HFF-Myc (cell line): Measurements from ENCODE around the gene NKX1-1.

Experiments used
- DNase-seq: peaks from one replicate; pipeline ENCODE4 v3.0.0-alpha.2; 2011; ENCODE audit warnings: low read depth; ENCODE audit errors: extremely low read depth
- H3K4me3 ChIP-seq: replicated peaks from 2 replicates; pipeline ENCODE4 v1.5.1; 2011; ENCODE audit warnings: low read depth, mild to moderate bottlenecking, control low read depth, low read length
- TF ChIP-seq, protein P1 (sequence below): IDR thresholded peaks from 2 replicates; pipeline ENCODE4 v1.5.1; 2012; ENCODE audit warnings: mild to moderate bottlenecking, low read depth, low read length, control low read depth; ENCODE audit errors: missing control alignments

NKX1-1 gene

DNA sequence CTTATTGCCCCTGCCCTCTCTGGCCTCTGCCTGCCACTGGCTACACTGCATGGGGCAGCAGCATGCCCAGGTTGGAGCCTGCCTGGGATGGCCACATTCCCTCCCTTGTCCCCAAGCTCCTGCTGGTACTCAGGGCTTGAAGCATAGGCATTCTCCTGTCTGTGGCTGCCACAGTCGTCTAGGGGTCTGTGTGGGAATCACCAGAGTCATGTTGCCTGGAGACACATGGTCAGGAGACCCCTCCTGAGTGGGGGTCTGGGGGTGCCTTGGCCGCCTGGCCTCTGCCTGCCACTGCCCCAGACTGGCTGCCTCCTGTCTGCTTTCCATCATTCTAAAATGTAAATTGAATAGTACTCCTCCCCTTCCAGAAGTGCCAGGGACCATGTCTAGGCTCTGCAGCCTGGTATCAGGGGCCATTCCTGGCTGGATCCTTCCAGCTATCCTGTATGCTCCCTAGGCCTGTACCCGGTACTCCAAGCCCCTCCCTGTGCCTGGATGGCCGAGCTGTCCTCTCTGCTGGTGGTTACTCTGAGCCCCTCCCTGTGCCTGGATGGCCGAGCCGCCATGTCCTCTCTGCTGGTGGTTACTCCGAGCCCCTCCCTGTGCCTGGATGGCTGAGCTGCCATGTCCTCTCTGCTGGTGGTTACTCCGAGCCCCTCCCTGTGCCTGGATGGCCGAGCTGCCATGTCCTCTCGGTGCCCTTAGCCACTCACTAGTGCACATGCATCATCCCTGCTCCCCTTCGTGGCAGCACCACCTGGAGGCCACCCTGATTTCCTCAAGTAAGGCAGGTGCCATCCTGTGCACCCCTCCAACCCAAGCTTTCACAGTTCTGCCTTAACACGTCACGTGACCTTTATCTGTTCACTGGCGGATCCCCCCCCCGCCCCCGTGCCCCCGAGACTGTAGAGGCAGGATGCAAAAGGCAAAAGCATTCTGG is 5.5 kb upstream of the NKX1-1 start:
- TF ChIP-seq, protein P1, sequence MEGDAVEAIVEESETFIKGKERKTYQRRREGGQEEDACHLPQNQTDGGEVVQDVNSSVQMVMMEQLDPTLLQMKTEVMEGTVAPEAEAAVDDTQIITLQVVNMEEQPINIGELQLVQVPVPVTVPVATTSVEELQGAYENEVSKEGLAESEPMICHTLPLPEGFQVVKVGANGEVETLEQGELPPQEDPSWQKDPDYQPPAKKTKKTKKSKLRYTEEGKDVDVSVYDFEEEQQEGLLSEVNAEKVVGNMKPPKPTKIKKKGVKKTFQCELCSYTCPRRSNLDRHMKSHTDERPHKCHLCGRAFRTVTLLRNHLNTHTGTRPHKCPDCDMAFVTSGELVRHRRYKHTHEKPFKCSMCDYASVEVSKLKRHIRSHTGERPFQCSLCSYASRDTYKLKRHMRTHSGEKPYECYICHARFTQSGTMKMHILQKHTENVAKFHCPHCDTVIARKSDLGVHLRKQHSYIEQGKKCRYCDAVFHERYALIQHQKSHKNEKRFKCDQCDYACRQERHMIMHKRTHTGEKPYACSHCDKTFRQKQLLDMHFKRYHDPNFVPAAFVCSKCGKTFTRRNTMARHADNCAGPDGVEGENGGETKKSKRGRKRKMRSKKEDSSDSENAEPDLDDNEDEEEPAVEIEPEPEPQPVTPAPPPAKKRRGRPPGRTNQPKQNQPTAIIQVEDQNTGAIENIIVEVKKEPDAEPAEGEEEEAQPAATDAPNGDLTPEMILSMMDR, result no peak
- no peak overlapping the region for H3K4me3 ChIP-seq
- no peak for DNase-seq

DNA sequence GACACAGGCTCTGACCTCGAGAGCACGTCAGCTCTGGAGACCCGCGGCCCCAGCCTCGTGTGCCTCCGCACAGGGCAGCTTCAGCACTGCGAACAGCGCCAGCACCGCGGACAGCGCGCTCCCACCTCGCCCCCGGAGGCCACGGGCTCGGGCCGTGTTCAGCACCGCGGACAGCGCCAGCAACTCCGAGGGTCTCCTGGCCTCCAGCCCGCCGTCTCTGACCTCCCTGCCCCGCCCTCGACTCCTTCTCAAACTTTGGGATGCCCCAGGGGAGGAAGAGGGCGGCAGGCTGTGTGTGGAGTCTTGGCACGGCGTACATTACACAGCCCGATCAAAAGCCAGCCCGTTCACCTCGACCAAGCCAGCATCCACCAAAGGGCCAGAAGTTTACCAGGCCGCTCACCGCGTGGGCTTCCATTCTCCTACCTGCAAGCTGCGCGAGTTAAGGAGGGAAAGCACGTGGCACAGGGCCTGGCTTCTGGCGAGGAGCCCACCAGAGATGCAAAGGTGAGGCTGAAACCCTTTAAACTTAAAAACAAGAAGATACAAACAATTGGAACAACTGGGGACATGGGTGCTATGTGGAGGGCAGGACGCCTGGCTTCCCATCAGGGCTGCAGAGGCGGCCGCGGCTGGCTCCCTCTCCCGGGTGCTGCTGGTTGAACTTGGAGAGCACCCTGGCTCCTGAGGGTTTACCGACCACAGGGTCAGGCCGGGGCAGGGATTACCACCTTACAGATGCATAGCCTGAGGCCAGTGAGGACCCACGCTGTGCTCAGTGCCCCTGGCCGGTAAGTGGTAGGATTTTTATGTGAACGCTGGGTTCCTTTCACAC is 4.5 kb upstream of the NKX1-1 start:
- TF ChIP-seq, protein P1, result no peak
- peak; percentile 10 for DNase-seq
- H3K4me3 ChIP-seq, result no peak overlapping the region

DNA sequence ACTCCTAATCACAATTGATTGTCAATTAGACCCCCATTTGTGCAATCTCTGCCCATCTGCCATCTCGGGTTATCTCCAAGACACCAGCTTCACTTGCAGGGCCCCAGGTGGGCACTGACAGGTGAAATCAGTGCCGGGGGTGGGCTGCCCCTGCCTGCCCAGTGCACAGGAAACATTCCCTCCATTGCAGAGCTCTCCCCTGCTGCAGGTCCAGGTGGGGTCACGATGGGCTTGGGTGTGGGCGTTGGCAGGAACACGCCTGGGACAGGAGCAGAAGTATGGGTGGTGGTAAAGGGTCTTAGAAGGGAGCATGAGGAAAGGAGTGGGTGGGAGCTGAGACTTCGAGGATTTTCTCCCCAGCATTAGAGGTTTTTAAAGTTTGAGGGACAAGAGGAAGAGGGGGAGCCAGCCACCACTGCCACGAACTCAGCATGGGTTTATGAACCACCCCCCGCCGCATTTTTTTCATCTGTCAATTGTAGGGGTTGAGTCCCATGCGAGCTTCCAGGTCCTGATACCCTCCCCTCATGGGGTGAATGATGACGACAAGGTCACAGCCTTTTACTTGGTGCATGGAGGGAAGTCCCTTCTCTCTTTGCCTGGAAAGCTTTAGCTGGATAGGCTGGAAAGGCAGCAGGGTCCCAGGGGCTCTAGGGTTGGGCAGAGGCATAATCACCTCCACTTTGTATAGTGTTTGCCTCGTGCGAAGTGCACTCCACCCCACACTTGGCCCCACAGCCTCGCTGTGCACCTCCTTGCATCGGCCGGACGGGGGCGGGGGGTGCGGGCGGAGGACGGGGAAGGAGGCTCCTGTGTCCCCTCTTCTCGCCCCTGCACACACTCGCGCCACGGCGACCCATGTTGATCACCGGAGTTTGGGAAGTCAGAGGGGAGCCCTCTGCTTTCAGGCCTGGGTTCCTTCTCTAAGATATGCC is 3.5 kb upstream of the NKX1-1 start:
- TF ChIP-seq, protein P1, result no peak
- DNase-seq, result no peak
- H3K4me3 ChIP-seq, result no peak overlapping the region

DNA sequence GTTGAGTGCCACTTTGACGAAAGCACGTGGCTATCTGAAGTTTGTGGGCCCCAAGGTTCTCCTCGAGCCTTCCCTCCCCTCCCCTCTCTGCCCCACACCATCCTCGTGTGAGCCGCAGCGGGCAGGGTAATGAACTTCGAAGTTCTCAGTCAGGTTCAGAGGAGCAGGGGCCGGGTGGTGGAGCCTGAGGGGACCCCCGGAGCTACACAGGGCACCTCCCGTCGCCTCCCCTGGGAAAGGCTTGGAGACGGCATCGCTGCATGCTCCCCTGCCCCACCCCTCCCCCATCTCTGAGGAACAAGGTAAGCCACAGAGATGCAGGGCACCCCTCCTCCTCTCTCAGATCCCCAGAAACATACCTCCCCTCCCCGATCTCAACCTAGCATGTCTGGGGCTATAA is 2.8 kb upstream of the NKX1-1 start:
- H3K4me3 ChIP-seq, result no peak overlapping the region
- TF ChIP-seq, protein P1, result no peak
- no peak for DNase-seq

DNA sequence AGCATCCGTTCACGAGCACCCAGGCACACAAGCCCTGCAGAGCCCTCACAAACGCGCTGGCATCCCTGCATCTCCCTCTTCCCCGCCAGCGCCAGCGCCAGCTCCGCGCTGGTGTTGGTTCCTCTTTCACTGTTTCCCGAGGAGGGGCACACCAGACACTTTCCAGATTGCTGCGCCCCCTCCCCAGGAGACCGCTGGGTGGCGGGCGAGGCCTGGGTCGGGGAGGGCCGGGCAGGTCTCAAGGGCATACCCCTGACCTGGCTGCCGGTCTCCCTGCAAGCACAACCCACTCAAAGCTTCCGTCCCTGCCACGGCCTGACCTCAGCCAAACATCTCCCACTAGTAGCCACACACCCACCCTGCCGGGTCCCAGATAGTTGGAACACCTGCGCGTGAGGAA is 2.2 kb upstream of the NKX1-1 start:
- no peak overlapping the region for H3K4me3 ChIP-seq
- TF ChIP-seq, protein P1, result peak; percentile 8
- no peak for DNase-seq
